Fibroblast of villous mesenchyme (primary cell): ENCODE results near the gene SNAPC3. TPM values are rescaled to one million over a fixed set of nuclear protein-coding genes. Genes with fewer than 3 reads are reported as not detected.

Source experiments
- DNase-seq: peaks from one replicate; pipeline ENCODE4 v3.0.0-alpha.2; 2010; ENCODE audit warnings: low read depth
- H3K4me3 ChIP-seq: 2 replicates; pipeline ENCODE4 v1.5.1; 2011; ENCODE audit warnings: low read depth, mild to moderate bottlenecking, low read length
- CTCF ChIP-seq: IDR thresholded peaks from 2 replicates; pipeline ENCODE4 v1.5.1; 2012; ENCODE audit warnings: low read depth, mild to moderate bottlenecking, low read length; ENCODE audit not compliant: insufficient read depth
- total RNA-seq: library from RNA; depleted of rRNA; stranded (reverse); fragments of >200 nt; gene quantifications from 2 replicates; pipeline ENCODE4 v1.2.3, GENCODE V29; 2012

The SNAPC3 gene
- total RNA-seq, 1 donor, result 59.6 TPM

- no peak for DNase-seq
- H3K4me3 ChIP-seq, result no peak overlapping the region
- TF ChIP-seq CTCF, result no peak
Observed at GRCh38 chr9:15491950-15492349, 69.3 kb downstream of the SNAPC3 start.

GRCh38 chr9:15492485-15493150 is 69.9 kb downstream of the SNAPC3 start:
- no peak for DNase-seq
- TF ChIP-seq CTCF, result no peak
- H3K4me3 ChIP-seq, result no peak overlapping the region

- no peak for DNase-seq
- no peak overlapping the region for H3K4me3 ChIP-seq
- TF ChIP-seq CTCF, result no peak
Observed at GRCh38 chr9:15498246-15498995, 75.7 kb downstream of the SNAPC3 start.

GRCh38 chr9:15499139-15499538 is 76.5 kb downstream of the SNAPC3 start:
- no peak overlapping the region for H3K4me3 ChIP-seq
- TF ChIP-seq CTCF, result no peak

GRCh38 chr9:15501179-15501578 is 78.5 kb downstream of the SNAPC3 start:
- TF ChIP-seq CTCF, result peak; percentile 18
- H3K4me3 ChIP-seq, result no peak overlapping the region
- no peak for DNase-seq

More at GRCh38 chr9:15499139-15499538, 76.5 kb downstream of the SNAPC3 start:
- no peak for DNase-seq

GRCh38 chr9:15501803-15502202 is 79.1 kb downstream of the SNAPC3 start:
- no peak for TF ChIP-seq CTCF
- H3K4me3 ChIP-seq, result no peak overlapping the region
- DNase-seq, result no peak

- H3K4me3 ChIP-seq, result no peak overlapping the region
- no peak for TF ChIP-seq CTCF
- no peak for DNase-seq
Observed at GRCh38 chr9:15505921-15506320, 83.2 kb downstream of the SNAPC3 start.
